ENCODE data around the gene DCAF5. TPM values are rescaled to one million over a fixed set of nuclear protein-coding genes. Genes with fewer than 3 reads are reported as not detected.

Gene DCAF5
- total RNA-seq, 4 donors from 2014 or later = 37.4 to 67.1 (median 46.4) TPM

DNA sequence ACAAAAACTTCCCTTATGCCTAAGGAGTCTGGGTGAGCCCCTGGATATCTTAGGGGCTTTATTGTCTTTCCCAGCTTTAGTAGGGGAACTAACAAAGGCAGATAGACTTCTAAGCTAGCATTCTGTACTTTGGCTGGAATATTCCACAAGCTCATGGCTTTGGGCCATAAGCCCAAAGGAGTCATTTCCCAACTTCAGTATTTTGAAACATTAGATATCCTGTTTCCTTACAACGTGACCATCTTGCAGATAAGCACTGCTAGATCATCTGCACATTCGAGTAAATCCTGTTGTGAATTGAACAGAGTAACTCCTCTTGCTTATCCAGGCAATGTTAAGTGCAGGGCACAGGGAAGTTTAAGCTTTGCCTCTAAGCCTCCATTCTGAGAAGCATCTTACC lies 103.2 kb downstream of the DCAF5 start:
- Histone ChIP-seq H3K27ac (replicated peaks in 1 of 4) (peak overlapping the region; percentile 57 to 78 (median 69)), H3K4me3 (no peak overlapping the region), H3K36me3 (peaks cover 10 to 16% (median 14%) of the 10 kb centered on the region in 4 donors), H3K4me1 (peaks cover 74 to 79% (median 78%) of the 10 kb centered on the region in 4 donors), H3K27me3 (no peaks in the 10 kb centered on the region), H3K9me3 (no peaks in the 10 kb centered on the region)
- intact Hi-C loops (cut with DNase I) = no loop called here
- TF ChIP-seq, protein P1, sequence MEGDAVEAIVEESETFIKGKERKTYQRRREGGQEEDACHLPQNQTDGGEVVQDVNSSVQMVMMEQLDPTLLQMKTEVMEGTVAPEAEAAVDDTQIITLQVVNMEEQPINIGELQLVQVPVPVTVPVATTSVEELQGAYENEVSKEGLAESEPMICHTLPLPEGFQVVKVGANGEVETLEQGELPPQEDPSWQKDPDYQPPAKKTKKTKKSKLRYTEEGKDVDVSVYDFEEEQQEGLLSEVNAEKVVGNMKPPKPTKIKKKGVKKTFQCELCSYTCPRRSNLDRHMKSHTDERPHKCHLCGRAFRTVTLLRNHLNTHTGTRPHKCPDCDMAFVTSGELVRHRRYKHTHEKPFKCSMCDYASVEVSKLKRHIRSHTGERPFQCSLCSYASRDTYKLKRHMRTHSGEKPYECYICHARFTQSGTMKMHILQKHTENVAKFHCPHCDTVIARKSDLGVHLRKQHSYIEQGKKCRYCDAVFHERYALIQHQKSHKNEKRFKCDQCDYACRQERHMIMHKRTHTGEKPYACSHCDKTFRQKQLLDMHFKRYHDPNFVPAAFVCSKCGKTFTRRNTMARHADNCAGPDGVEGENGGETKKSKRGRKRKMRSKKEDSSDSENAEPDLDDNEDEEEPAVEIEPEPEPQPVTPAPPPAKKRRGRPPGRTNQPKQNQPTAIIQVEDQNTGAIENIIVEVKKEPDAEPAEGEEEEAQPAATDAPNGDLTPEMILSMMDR (IDR thresholded peaks at IDR 0.05) = no peak
- TF ChIP-seq POLR2A (IDR thresholded peaks at IDR 0.05; ENCODE audit: low read depth) (no peak), POLR2AphosphoS5 (IDR thresholded peaks at IDR 0.05) (peak; percentile 62 to 77)
- DNase-seq (ENCODE audit: extremely low spot score) = no peak
- WGBS = 25% methylated on average over 2 of the region's 2 CpGs

DNA sequence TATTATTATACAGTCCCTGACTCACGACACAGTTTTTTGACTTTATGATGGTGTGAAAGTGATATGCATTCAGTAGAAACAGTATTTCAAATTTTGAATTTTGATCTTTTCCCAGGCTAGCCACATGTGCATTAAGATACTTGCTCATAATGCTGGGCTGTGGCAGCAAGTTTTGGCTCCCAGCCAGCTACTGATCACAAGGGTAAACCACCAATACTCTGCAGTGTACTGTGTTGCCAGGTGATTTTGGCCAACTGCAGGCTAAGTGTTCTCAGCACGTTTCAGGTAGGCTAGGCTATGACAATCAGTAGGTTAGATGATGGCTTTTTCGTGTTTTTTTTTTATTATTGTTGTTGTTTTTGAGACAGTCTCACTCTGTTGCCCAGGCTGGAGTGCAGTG lies 104.5 kb downstream of the DCAF5 start:
- peak overlapping the region; percentile 75 to 83 (median 78) for H3K27ac ChIP-seq (replicated peaks in 1 of 4)
- 78% methylated on average over 3 of the region's 3 CpGs for WGBS
- intact Hi-C loops (cut with DNase I) = no loop called here
- peaks cover 0 to 4% (median 2%) of the 10 kb centered on the region in 4 donors for H3K36me3 ChIP-seq
- TF ChIP-seq, protein P1 (IDR thresholded peaks at IDR 0.05) = no peak
- TF ChIP-seq POLR2AphosphoS5 (IDR thresholded peaks at IDR 0.05) (no peak), EP300 (IDR thresholded peaks at IDR 0.05) (no peak), POLR2A (IDR thresholded peaks at IDR 0.05; ENCODE audit: low read depth) (no peak)
- no peaks in the 10 kb centered on the region for H3K27me3 ChIP-seq
- H3K4me3 ChIP-seq = no peak overlapping the region
- H3K9me3 ChIP-seq = no peaks in the 10 kb centered on the region
- H3K4me1 ChIP-seq = peaks cover 87 to 91% (median 90%) of the 10 kb centered on the region in 4 donors
- DNase-seq (ENCODE audit: extremely low spot score) = no peak

DNA sequence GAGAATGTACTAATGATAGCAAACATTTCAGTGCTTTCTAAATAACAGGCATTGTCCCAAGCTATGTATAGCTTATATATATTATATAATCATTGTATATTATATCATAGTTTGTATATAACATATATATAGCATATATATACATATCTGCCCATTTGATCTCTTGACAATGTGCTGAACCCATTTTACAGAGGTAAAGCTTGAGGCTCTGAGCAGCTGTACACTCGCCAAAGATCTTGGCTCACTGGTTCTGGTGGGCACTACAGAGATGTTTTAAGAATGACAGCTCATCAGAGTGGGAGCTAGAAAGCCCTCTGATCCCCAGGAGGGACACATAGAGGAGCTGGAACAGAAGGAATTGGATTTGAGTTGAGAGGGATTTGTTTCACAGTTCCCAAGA lies 105.7 kb downstream of the DCAF5 start:
- H3K27me3 ChIP-seq = no peaks in the 10 kb centered on the region
- H3K4me1 ChIP-seq = peaks cover 91 to 97% (median 96%) of the 10 kb centered on the region in 4 donors
- TF ChIP-seq, protein P1 (IDR thresholded peaks at IDR 0.05) = no peak
- TF ChIP-seq EP300 (IDR thresholded peaks at IDR 0.05) = no peak
- no peak for TF ChIP-seq POLR2A (IDR thresholded peaks at IDR 0.05; ENCODE audit: low read depth)
- no peak for TF ChIP-seq POLR2AphosphoS5 (IDR thresholded peaks at IDR 0.05)
- intact Hi-C loops (cut with DNase I) = loop anchor here (2.0 kb wide), 1 partner anchor 68 kb away; the partner anchor contains the start of gene ACTN1
- 94% methylated on average over 1 of the region's 1 CpG for WGBS
- H3K9me3 ChIP-seq = no peaks in the 10 kb centered on the region
- H3K4me3 ChIP-seq = no peak overlapping the region
- H3K36me3 ChIP-seq = no peaks in the 10 kb centered on the region
- no peak for DNase-seq (ENCODE audit: extremely low spot score)
- peak overlapping the region; percentile 79 to 83 (median 80) for H3K27ac ChIP-seq (replicated peaks in 1 of 4)

DNA sequence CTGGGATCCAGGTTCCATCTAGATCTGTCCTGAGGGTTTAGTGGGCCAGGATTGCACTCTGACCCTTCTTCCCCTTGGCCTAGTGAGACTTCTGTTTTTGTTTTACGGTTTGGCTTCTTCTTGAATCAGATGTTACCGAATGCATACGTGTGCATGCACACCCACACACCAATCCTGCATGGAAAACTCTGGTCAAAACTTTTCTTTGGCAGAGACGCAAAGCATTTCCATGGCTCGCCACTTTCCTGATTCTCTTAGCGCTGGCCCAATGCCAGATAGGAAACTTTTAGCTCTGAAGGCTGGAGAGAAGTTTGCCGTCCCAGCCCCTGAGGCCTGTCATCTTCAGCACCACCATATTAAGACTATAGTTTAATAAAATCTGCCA lies 106.5 kb downstream of the DCAF5 start:
- Histone ChIP-seq H3K4me3 (no peak overlapping the region), H3K9me3 (no peaks in the 10 kb centered on the region), H3K27ac (replicated peaks in 1 of 4) (peak overlapping the region; percentile 79 to 83 (median 80)), H3K27me3 (no peaks in the 10 kb centered on the region), H3K36me3 (no peaks in the 10 kb centered on the region), H3K4me1 (peaks cover 83 to 94% (median 91%) of the 10 kb centered on the region in 4 donors)
- intact Hi-C loops (cut with DNase I) = loop anchor here (2.0 kb wide), 1 partner anchor 68 kb away; the partner anchor contains the start of gene ACTN1
- DNase-seq (ENCODE audit: extremely low spot score) = no peak
- WGBS = 20% methylated on average over 6 of the region's 7 CpGs
- TF ChIP-seq POLR2A (IDR thresholded peaks at IDR 0.05; ENCODE audit: low read depth) (no peak), EP300 (IDR thresholded peaks at IDR 0.05) (no peak), POLR2AphosphoS5 (IDR thresholded peaks at IDR 0.05) (peak in 1 of 2 donors; percentile 68)
- TF ChIP-seq, protein P1 (IDR thresholded peaks at IDR 0.05) = no peak

Data from esophagus muscularis mucosa (tissue), 4 donors.